ENCODE results near the gene TLE1. TPM values are rescaled to one million over a fixed set of nuclear protein-coding genes. Genes with fewer than 3 reads are reported as not detected.

Gene TLE1
- total RNA-seq, 1 experiment from 2014 or later = 49.0 TPM

DNA sequence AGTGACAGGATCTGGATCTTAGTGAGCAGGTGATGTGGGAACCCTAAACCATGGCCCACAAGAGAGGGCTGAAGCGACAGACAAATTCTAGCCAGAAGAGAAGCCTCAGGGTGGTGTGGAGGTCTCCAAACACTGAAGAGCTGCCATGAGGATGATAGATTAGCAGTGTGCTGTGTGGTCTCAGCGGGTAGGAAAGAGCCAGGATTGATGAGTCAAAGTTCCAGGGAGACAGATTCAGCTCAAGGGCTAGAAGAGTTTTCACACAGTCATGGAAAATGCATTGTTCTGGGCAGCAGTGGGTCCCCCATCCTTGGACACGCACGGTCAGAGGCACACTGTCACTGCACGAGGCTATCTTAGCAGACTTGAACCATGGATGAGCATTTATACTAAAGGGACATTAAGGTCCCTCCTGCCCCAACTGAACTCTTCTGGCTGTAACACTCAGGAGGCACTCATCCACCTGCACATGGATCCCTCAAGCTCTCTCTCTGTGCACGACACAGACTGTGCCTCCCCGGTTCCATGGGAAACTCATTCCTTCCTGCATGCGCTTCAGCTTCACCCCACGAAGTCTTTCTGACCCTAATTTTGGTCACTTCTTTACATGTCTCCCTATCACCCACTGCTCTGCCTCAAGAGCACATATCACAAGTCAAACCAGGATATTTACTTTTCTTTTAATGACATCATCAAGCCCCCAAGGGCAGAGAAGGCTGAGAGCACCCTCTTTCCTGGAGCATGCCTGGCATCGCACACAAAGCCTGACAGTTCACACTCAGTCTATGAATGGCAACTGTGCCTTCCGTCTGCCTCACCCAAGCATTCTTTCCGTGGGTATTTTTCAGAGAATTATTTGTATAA, 84.8 kb downstream of the TLE1 start:
- no peak for DNase-seq
- ChIA-PET POLR2A (ENCODE audit: unreplicated experiment) (no interaction called here), CTCF (no interaction called here)
- peaks cover 16% of the 10 kb centered on the region for H3K36me3 ChIP-seq (ENCODE audit: low read depth, low read length)
- no peak overlapping the region for H3K4me2 ChIP-seq (ENCODE audit: low read length)
- H3K27me3 ChIP-seq (ENCODE audit: low read length) = no peaks in the 10 kb centered on the region
- intact Hi-C loops (cut with micrococcal nuclease) = loop anchor here (5.0 kb wide), 1 partner anchor 83 kb away; the partner anchor contains the start of gene TLE1
- ATAC-seq = no peak
- no peaks in the 10 kb centered on the region for H4K20me1 ChIP-seq (ENCODE audit: low read length)
- H3K9me2 ChIP-seq (replicated peaks; ENCODE audit: low read length) = no peaks in the 10 kb centered on the region
- BruUV-seq (replicated peaks) = no TSS peak
- peaks cover 36% of the 10 kb centered on the region for H3K4me1 ChIP-seq (ENCODE audit: insufficient read depth, low read length)
- H2AFZ ChIP-seq (ENCODE audit: low read length) = no peak overlapping the region
- H3K79me2 ChIP-seq (ENCODE audit: low read length) = peaks cover 7% of the 10 kb centered on the region; the same call in 1 of the 2 replicates
- H3K4me3 ChIP-seq (ENCODE audit: low read length) = no peak overlapping the region
- no peaks in the 10 kb centered on the region for H3K9me3 ChIP-seq (ENCODE audit: low read length)
- TF ChIP-seq EZH2phosphoT487 (IDR thresholded peaks at IDR 0.05; ENCODE audit: borderline replicate concordance, low read length) (no peak), EZH2 (IDR thresholded peaks at IDR 0.05; ENCODE audit: low read length, unreplicated experiment) (no peak)
- TF ChIP-seq, protein P1, sequence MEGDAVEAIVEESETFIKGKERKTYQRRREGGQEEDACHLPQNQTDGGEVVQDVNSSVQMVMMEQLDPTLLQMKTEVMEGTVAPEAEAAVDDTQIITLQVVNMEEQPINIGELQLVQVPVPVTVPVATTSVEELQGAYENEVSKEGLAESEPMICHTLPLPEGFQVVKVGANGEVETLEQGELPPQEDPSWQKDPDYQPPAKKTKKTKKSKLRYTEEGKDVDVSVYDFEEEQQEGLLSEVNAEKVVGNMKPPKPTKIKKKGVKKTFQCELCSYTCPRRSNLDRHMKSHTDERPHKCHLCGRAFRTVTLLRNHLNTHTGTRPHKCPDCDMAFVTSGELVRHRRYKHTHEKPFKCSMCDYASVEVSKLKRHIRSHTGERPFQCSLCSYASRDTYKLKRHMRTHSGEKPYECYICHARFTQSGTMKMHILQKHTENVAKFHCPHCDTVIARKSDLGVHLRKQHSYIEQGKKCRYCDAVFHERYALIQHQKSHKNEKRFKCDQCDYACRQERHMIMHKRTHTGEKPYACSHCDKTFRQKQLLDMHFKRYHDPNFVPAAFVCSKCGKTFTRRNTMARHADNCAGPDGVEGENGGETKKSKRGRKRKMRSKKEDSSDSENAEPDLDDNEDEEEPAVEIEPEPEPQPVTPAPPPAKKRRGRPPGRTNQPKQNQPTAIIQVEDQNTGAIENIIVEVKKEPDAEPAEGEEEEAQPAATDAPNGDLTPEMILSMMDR (conservative IDR thresholded peaks at IDR 0.05; ENCODE audit: low read depth, low read length) = no peak
- H3K9ac ChIP-seq (ENCODE audit: low read length) = no peak overlapping the region
- no peak overlapping the region for H3K27ac ChIP-seq (ENCODE audit: low read length)
- no peaks in the 10 kb centered on the region for H3F3A ChIP-seq (ENCODE audit: low read length, unreplicated experiment)

DNA sequence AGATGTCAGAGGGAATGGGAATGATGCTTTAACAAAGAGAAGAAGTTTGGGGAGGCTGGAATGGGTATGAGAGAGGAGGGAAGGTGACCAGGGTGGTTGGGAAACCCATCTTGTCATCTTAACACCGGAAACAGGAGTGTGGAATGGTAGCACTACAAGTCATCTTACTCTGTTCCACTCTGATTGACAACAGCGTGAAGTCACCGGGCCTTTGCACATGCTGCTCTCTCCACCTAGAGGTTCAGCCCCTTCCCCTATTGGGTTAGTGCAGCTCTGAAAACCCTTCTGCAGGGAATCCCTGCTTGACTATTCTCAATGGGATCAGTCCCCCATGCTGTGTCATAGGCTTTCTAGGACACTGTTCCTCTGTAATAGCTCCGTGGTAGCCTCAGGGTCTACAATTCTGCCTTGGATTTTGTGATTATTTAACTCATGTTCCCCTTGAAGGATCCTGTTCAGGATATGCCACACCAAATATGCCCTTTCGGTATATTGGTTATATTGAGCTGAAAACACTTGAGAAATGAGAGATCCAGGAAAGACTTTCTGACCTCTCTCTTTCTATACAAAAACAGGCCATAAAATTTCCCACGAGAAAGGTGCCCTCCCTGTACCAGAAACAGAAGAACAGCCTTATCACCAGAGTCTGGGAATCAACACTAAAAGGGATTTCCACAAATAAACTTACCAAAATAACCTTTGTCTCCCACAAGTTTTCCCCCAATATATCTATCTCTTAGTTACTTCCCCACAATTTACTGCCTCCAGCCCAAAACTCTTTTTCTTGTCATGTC, 86.3 kb downstream of the TLE1 start:
- H3K4me3 ChIP-seq (ENCODE audit: low read length) = no peak overlapping the region
- ATAC-seq = no peak
- no peaks in the 10 kb centered on the region for H3F3A ChIP-seq (ENCODE audit: low read length, unreplicated experiment)
- H3K36me3 ChIP-seq (ENCODE audit: low read depth, low read length) = peaks cover 18% of the 10 kb centered on the region
- H3K9ac ChIP-seq (ENCODE audit: low read length) = no peak overlapping the region
- H3K27me3 ChIP-seq (ENCODE audit: low read length) = no peaks in the 10 kb centered on the region
- intact Hi-C loops (cut with micrococcal nuclease) = loop anchor here (5.0 kb wide), 1 partner anchor 84 kb away; the partner anchor contains the start of gene TLE1
- H3K9me3 ChIP-seq (ENCODE audit: low read length) = no peaks in the 10 kb centered on the region
- H3K9me2 ChIP-seq (replicated peaks; ENCODE audit: low read length) = no peaks in the 10 kb centered on the region
- peaks cover 36% of the 10 kb centered on the region for H3K4me1 ChIP-seq (ENCODE audit: insufficient read depth, low read length)
- peaks cover 7% of the 10 kb centered on the region; the same call in 1 of the 2 replicates for H3K79me2 ChIP-seq (ENCODE audit: low read length)
- H2AFZ ChIP-seq (ENCODE audit: low read length) = no peak overlapping the region
- no peak overlapping the region for H3K4me2 ChIP-seq (ENCODE audit: low read length)
- ChIA-PET CTCF (no interaction called here), POLR2A (ENCODE audit: unreplicated experiment) (no interaction called here)
- BruUV-seq (replicated peaks) = no TSS peak
- H4K20me1 ChIP-seq (ENCODE audit: low read length) = no peaks in the 10 kb centered on the region
- H3K27ac ChIP-seq (ENCODE audit: low read length) = peak overlapping the region; percentile 85
- no peak for DNase-seq
- TF ChIP-seq EZH2 (IDR thresholded peaks at IDR 0.05; ENCODE audit: low read length, unreplicated experiment) (no peak), EZH2phosphoT487 (IDR thresholded peaks at IDR 0.05; ENCODE audit: borderline replicate concordance, low read length) (no peak)
- TF ChIP-seq, protein P1 (conservative IDR thresholded peaks at IDR 0.05; ENCODE audit: low read depth, low read length) = no peak

Data from PC-3 (cell line).